Osteocyte (in vitro differentiated cells): Measurements from ENCODE around the gene CLEC17A. TPM values are rescaled to one million over a fixed set of nuclear protein-coding genes. Genes with fewer than 3 reads are reported as not detected.
"Not testable (repeated sequence)": the region's sequence is repeated elsewhere in the genome, so short reads cannot be mapped to it uniquely, and the experiment has no call there.

Experiments
- DNase-seq: peaks from one replicate; pipeline ENCODE4 v3.0.0; 2021; ENCODE audit warnings: mixed read lengths; ENCODE audit not compliant: unreplicated experiment; ENCODE audit errors: extremely low spot score
- H3K27ac Mint-ChIP-seq: one replicate; pipeline ENCODE4 v1.8.0; 2021; ENCODE audit warnings: mild to moderate bottlenecking, mixed read lengths; ENCODE audit not compliant: unreplicated experiment
- H3K27me3 Mint-ChIP-seq: one replicate; pipeline ENCODE4 v1.8.0; 2021; ENCODE audit warnings: mixed read lengths; ENCODE audit not compliant: unreplicated experiment
- H3K36me3 Mint-ChIP-seq: one replicate; pipeline ENCODE4 v1.8.0; 2021; ENCODE audit warnings: mixed read lengths; ENCODE audit not compliant: unreplicated experiment
- H3K4me1 Mint-ChIP-seq: one replicate; pipeline ENCODE4 v1.8.0; 2021; ENCODE audit warnings: mixed read lengths; ENCODE audit not compliant: unreplicated experiment
- H3K4me3 Mint-ChIP-seq: one replicate; pipeline ENCODE4 v1.8.0; 2021; ENCODE audit warnings: mild to moderate bottlenecking, moderate library complexity, mixed read lengths; ENCODE audit not compliant: unreplicated experiment
- H3K9me3 Mint-ChIP-seq: one replicate; pipeline ENCODE4 v1.8.0; 2021; ENCODE audit warnings: mixed read lengths; ENCODE audit not compliant: unreplicated experiment
- CTCF ChIP-seq: fragments of 200-600 bp; sonication (generic); IDR thresholded peaks from 2 replicates; pipeline ENCODE4 v1.5.0; 2021; ENCODE audit warnings: antibody characterized with exemption, mild to moderate bottlenecking, moderate library complexity
- long read RNA-seq: library from polyadenylated mRNA; unstranded; transcript quantifications from one replicate; pipeline ENCODE4 v2.0.0, GENCODE V29; 2021
- total RNA-seq: library from RNA; stranded (reverse); gene quantifications from 2 replicates; pipeline ENCODE4 v1.2.1, GENCODE V29; 2021

Gene CLEC17A
- not detected in 2 replicates for total RNA-seq
- long read RNA-seq: 0 reads

- H3K27me3 Mint-ChIP-seq: no peaks in the 10 kb centered on the region
- H3K36me3 Mint-ChIP-seq: no peaks in the 10 kb centered on the region
- no peak for TF ChIP-seq CTCF
- DNase-seq: no peak
- H3K9me3 Mint-ChIP-seq: no peaks in the 10 kb centered on the region
- no peak within 1 kb of the TSS for H3K4me3 Mint-ChIP-seq
- no peak within 1 kb of the TSS for H3K27ac Mint-ChIP-seq
- H3K4me1 Mint-ChIP-seq: no peaks in the 10 kb centered on the region
Observed at GRCh38 chr19:14582894-14583340, at the start of gene CLEC17A. Gene CLEC17A, plus strand, starts transcription at chr19:14583084. Its CDS starts 77 bp downstream, at chr19:14583161.

GRCh38 chr19:14533450-14533849 lies 49.4 kb upstream of the CLEC17A start:
- Mint-ChIP-seq H3K27ac (peak overlapping the region; percentile 10), H3K9me3 (no peaks in the 10 kb centered on the region), H3K4me1 (peaks cover 27% of the 10 kb centered on the region), H3K27me3 (no peaks in the 10 kb centered on the region), H3K36me3 (no peaks in the 10 kb centered on the region), H3K4me3 (no peak overlapping the region)
- no peak for TF ChIP-seq CTCF
- DNase-seq: no peak

GRCh38 chr19:14536926-14537692 lies 45.8 kb upstream of the CLEC17A start:
- Mint-ChIP-seq H3K4me3 (no peak overlapping the region), H3K27ac (no peak overlapping the region), H3K36me3 (no peaks in the 10 kb centered on the region), H3K9me3 (no peaks in the 10 kb centered on the region), H3K4me1 (peaks cover 15% of the 10 kb centered on the region), H3K27me3 (no peaks in the 10 kb centered on the region)
- no peak for DNase-seq
- TF ChIP-seq CTCF: no peak

- H3K4me3 Mint-ChIP-seq: no peak overlapping the region
- no peak for DNase-seq
- H3K9me3 Mint-ChIP-seq: no peaks in the 10 kb centered on the region
- H3K27ac Mint-ChIP-seq: peak overlapping the region; percentile 64
- no peak for TF ChIP-seq CTCF
- H3K27me3 Mint-ChIP-seq: no peaks in the 10 kb centered on the region
- H3K36me3 Mint-ChIP-seq: no peaks in the 10 kb centered on the region
- H3K4me1 Mint-ChIP-seq: peaks cover 37% of the 10 kb centered on the region
Observed at GRCh38 chr19:14540741-14541525, 42.0 kb upstream of the CLEC17A start.

GRCh38 chr19:14541979-14542378 lies 40.9 kb upstream of the CLEC17A start:
- H3K4me1 Mint-ChIP-seq: peaks cover 44% of the 10 kb centered on the region
- not testable (repeated sequence) for H3K4me3 Mint-ChIP-seq, H3K27me3 Mint-ChIP-seq, DNase-seq, H3K9me3 Mint-ChIP-seq, H3K36me3 Mint-ChIP-seq
- H3K27ac Mint-ChIP-seq: peak overlapping the region; percentile 54
